IMR-90 (cell line): ENCODE results near the gene KIAA0825. TPM values are rescaled to one million over a fixed set of nuclear protein-coding genes. Genes with fewer than 3 reads are reported as not detected.

Source experiments
- ATAC-seq: fragments of 200-7000 bp; cut with Tn5 transposase; 2 replicates; pipeline ENCODE4 v1.9.1; 2020; ENCODE audit warnings: low read depth, mild to moderate bottlenecking, moderate library complexity
- BruUV-seq: library from RNA; stranded (reverse); fragments of 400-500 nt; replicated peaks from 2 replicates; lab custom pipeline; 2021; lab: Mats Ljungman, UMichigan
- CTCF ChIA-PET: fragments of 300-600 bp; formaldehyde crosslinking; extraction: SDS; loops from one replicate; lab custom pipeline; 2021; ENCODE audit warnings: antibody characterized with exemption; lab: Yijun Ruan, JAX
- POLR2A ChIA-PET: fragments of 300-600 bp; sonication (Branson Sonifier 250); formaldehyde crosslinking; loops from one replicate; lab custom pipeline; 2022; ENCODE audit warnings: antibody characterized with exemption; ENCODE audit not compliant: unreplicated experiment; lab: Charles Lee
- DNase-seq: peaks from one replicate; pipeline ENCODE4 v3.0.0; 2013
- H2AFZ ChIP-seq: replicated peaks from 2 replicates; pipeline ENCODE3; 2013; ENCODE audit warnings: low read length, mild to moderate bottlenecking; ENCODE audit not compliant: poor library complexity
- H2AK5ac ChIP-seq: 2 replicates; pipeline ENCODE4 v1.6.1; 2013; ENCODE audit warnings: low read depth, low read length, inconsistent platforms
- H2AK9ac ChIP-seq: replicated peaks from 2 replicates; pipeline ENCODE3; 2013; ENCODE audit warnings: mild to moderate bottlenecking, low read depth, low read length, moderate library complexity; ENCODE audit not compliant: poor library complexity
- H2BK120ac ChIP-seq: 2 replicates; pipeline ENCODE4 v1.6.1; 2013; ENCODE audit warnings: low read depth, low read length, inconsistent platforms
- H2BK15ac ChIP-seq: 3 replicates; pipeline ENCODE4 v1.6.1; 2013; ENCODE audit warnings: low read depth, low read length, inconsistent platforms
- H2BK20ac ChIP-seq: 2 replicates; pipeline ENCODE4 v1.6.1; 2013; ENCODE audit warnings: low read depth, mild to moderate bottlenecking, inconsistent platforms, low read length, moderate library complexity
- H2BK5ac ChIP-seq: 2 replicates; pipeline ENCODE4 v1.6.1; 2013; ENCODE audit warnings: mild to moderate bottlenecking, low read depth, low read length, inconsistent platforms; ENCODE audit not compliant: poor library complexity, severe bottlenecking
- H3K14ac ChIP-seq: replicated peaks from 2 replicates; pipeline ENCODE4 v1.6.1; 2013; ENCODE audit warnings: low read depth, low read length, inconsistent platforms
- H3K18ac ChIP-seq: 2 replicates; pipeline ENCODE4 v1.6.1; 2013; ENCODE audit warnings: low read depth, low read length, control low read depth
- H3K23ac ChIP-seq: 2 replicates; pipeline ENCODE4 v1.6.1; 2013; ENCODE audit warnings: low read depth, low read length, inconsistent platforms
- H3K27ac ChIP-seq: 2 replicates; pipeline ENCODE4 v1.5.1; 2013; ENCODE audit warnings: mild to moderate bottlenecking, control low read depth, low read length; ENCODE audit not compliant: insufficient read depth
- H3K27me3 ChIP-seq: 2 replicates; pipeline ENCODE4 v1.6.1; 2013; ENCODE audit warnings: low read length; ENCODE audit not compliant: control insufficient read depth, insufficient read depth
- H3K36me3 ChIP-seq: 2 replicates; pipeline ENCODE4 v1.6.1; 2013; ENCODE audit warnings: low read length, mixed read lengths; ENCODE audit not compliant: control insufficient read depth, insufficient read depth
- H3K4ac ChIP-seq: 2 replicates; pipeline ENCODE4 v1.6.1; 2013; ENCODE audit warnings: low read depth, low read length, inconsistent platforms
- H3K4me1 ChIP-seq: 2 replicates; pipeline ENCODE4 v1.6.1; 2013; ENCODE audit warnings: low read length, mixed read lengths; ENCODE audit not compliant: control insufficient read depth, insufficient read depth
- H3K4me2 ChIP-seq: 2 replicates; pipeline ENCODE4 v1.6.1; 2013; ENCODE audit warnings: low read depth, mild to moderate bottlenecking, control low read depth, low read length, moderate library complexity
- H3K4me3 ChIP-seq: 2 replicates; pipeline ENCODE4 v1.5.1; 2013; ENCODE audit warnings: low read depth, mild to moderate bottlenecking, control low read depth, low read length, moderate library complexity; ENCODE audit not compliant: insufficient read depth
- H3K56ac ChIP-seq: 2 replicates; pipeline ENCODE4 v1.6.1; 2013; ENCODE audit warnings: low read length, inconsistent platforms; ENCODE audit not compliant: insufficient read depth; ENCODE audit errors: extremely low read depth
- H3K79me1 ChIP-seq, 2 experiments: 2 replicates each; pipeline ENCODE4 v1.6.1; 2013; ENCODE audit warnings: low read length in 2 of 2, inconsistent platforms in 1 of 2, low read depth in 1 of 2
- H3K9ac ChIP-seq: 2 replicates; pipeline ENCODE4 v1.6.1; 2013; ENCODE audit warnings: low read depth, low read length, control low read depth
- H3K9me1 ChIP-seq: 2 replicates; pipeline ENCODE4 v1.6.1; 2013; ENCODE audit warnings: low read length, inconsistent platforms; ENCODE audit not compliant: insufficient read depth
- H3K9me3 ChIP-seq: 2 replicates; pipeline ENCODE4 v1.6.1; 2013; ENCODE audit warnings: low read length; ENCODE audit not compliant: control insufficient read depth, insufficient read depth
- H4K20me1 ChIP-seq: 2 replicates; pipeline ENCODE4 v1.6.1; 2013; ENCODE audit warnings: low read length, inconsistent platforms; ENCODE audit not compliant: insufficient read depth
- H4K5ac ChIP-seq: 2 replicates; pipeline ENCODE4 v1.6.1; 2013; ENCODE audit warnings: mild to moderate bottlenecking, low read depth, low read length, control low read depth
- H4K8ac ChIP-seq, 2 experiments: 2 replicates each; pipeline ENCODE4 v1.6.1; 2013; ENCODE audit warnings: low read depth in 2 of 2, low read length in 2 of 2, control low read depth in 1 of 2, inconsistent platforms in 1 of 2
- H4K91ac ChIP-seq: 2 replicates; pipeline ENCODE4 v1.6.1; 2013; ENCODE audit warnings: low read depth, low read length, inconsistent platforms; ENCODE audit not compliant: insufficient read depth
- BHLHE40 ChIP-seq: fragments of 150-350 bp; IDR thresholded peaks from 2 replicates; pipeline ENCODE4 v1.6.1; 2016; ENCODE audit warnings: mild to moderate bottlenecking, low read depth, low read length
- CEBPB ChIP-seq: IDR thresholded peaks from 2 replicates; pipeline ENCODE4 v1.6.1; 2012; ENCODE audit warnings: low read depth, low read length, improper control_type of control experiment
- CHD1 ChIP-seq: IDR thresholded peaks from 2 replicates; pipeline ENCODE4 v1.6.1; 2012; ENCODE audit warnings: low read depth, low read length, improper control_type of control experiment
- MXI1 ChIP-seq: IDR thresholded peaks from 2 replicates; pipeline ENCODE4 v1.6.1; 2012; ENCODE audit warnings: low read depth, mild to moderate bottlenecking, low read length, moderate library complexity, borderline replicate concordance
- NFE2L2 ChIP-seq: fragments of 150-350 bp; IDR thresholded peaks from 2 replicates; pipeline ENCODE4 v1.6.1; 2016; ENCODE audit warnings: low read depth, mild to moderate bottlenecking, low read length
- dilution Hi-C: fragments of 300-500 bp; cut with HindIII; formaldehyde crosslinking; loops from one replicate; pipeline ENCODE4 v1.14.3; 2018; ENCODE audit warnings: low sequenced_read_pairs; ENCODE audit not compliant: unreplicated experiment
- in situ Hi-C: fragments of 300-500 bp; cut with MboI; formaldehyde crosslinking; loops from 3 replicates; pipeline ENCODE4 v1.14.3; 2019; ENCODE audit warnings: low sequenced_read_pairs, inconsistent platforms, mixed read lengths
- intact Hi-C: fragments of 100-400 bp; cut with micrococcal nuclease; formaldehyde crosslinking; loops from 2 replicates; pipeline ENCODE4 v1.10.0; 2022
- polyA plus RNA-seq, 3 experiments: library from polyadenylated mRNA; depleted of rRNA; stranded (reverse); fragments of >200 nt; gene quantifications; 2 replicates each; pipeline ENCODE4 v1.2.3, GENCODE V29; 2012; ENCODE audit warnings: low replicate concordance in 1 of 3
- total RNA-seq: library from RNA; depleted of rRNA; stranded (reverse); fragments of >200 nt; gene quantifications from 2 replicates; pipeline ENCODE4 v1.2.3, GENCODE V29; 2012

Gene KIAA0825
- total and polyA plus RNA-seq, 2 of the 4 experiments (the other 2 are of a cell fraction), result 0.46 to 1.8 TPM

- no peak overlapping the region for H3K14ac ChIP-seq
- POLR2A ChIA-PET, result no interaction called here
- intact Hi-C loops, result no loop called here
- CTCF ChIA-PET, result interaction anchor here (0.5 kb wide), 1 partner anchor 44 kb away, joined by 3 read pairs; no protein-coding TSS in a partner anchor
- no peak overlapping the region for H4K5ac ChIP-seq
- no peak overlapping the region for H3K18ac ChIP-seq
- H2BK20ac ChIP-seq, result no peak overlapping the region
- TF ChIP-seq CEBPB (no peak), NFE2L2 (no peak), CHD1 (no peak), BHLHE40 (no peak), MXI1 (no peak)
- no peaks in the 10 kb centered on the region for H3K79me1 ChIP-seq
- H3K9me3 ChIP-seq, result no peaks in the 10 kb centered on the region
- no peaks in the 10 kb centered on the region for H4K20me1 ChIP-seq
- H3K56ac ChIP-seq, result no peak overlapping the region
- H3K4me2 ChIP-seq, result no peak overlapping the region
- H3K9ac ChIP-seq, result no peak overlapping the region
- DNase-seq (no peak), ATAC-seq (no peak)
- no peak overlapping the region for H3K4me3 ChIP-seq
- no peak overlapping the region for H2AK5ac ChIP-seq
- no peak overlapping the region for H2AFZ ChIP-seq
- H3K27ac ChIP-seq, result no peak overlapping the region
- H2BK5ac ChIP-seq, result no peak overlapping the region
- H3K4ac ChIP-seq, result no peak overlapping the region
- no peak overlapping the region for H4K8ac ChIP-seq
- no peaks in the 10 kb centered on the region for H3K4me1 ChIP-seq
- no peak overlapping the region for H2AK9ac ChIP-seq
- BruUV-seq, result no TSS peak
- in situ Hi-C loops, result no loop called here
- H3K23ac ChIP-seq, result no peak overlapping the region
- no peaks in the 10 kb centered on the region for H3K9me1 ChIP-seq
- no peaks in the 10 kb centered on the region for H3K36me3 ChIP-seq
- H4K91ac ChIP-seq, result no peak overlapping the region
- dilution Hi-C loops, result no loop called here
- H2BK15ac ChIP-seq, result no peak overlapping the region
- no peaks in the 10 kb centered on the region for H3K27me3 ChIP-seq
- no peak overlapping the region for H2BK120ac ChIP-seq
Observed at GRCh38 chr5:94396687-94397086, 221.7 kb downstream of the KIAA0825 start.
